Measurements from ENCODE around the gene IMPDH2.
A peak's percentile ranks its signal among the peaks of the same experiment; 100 is the strongest.

Gene IMPDH2

DNA sequence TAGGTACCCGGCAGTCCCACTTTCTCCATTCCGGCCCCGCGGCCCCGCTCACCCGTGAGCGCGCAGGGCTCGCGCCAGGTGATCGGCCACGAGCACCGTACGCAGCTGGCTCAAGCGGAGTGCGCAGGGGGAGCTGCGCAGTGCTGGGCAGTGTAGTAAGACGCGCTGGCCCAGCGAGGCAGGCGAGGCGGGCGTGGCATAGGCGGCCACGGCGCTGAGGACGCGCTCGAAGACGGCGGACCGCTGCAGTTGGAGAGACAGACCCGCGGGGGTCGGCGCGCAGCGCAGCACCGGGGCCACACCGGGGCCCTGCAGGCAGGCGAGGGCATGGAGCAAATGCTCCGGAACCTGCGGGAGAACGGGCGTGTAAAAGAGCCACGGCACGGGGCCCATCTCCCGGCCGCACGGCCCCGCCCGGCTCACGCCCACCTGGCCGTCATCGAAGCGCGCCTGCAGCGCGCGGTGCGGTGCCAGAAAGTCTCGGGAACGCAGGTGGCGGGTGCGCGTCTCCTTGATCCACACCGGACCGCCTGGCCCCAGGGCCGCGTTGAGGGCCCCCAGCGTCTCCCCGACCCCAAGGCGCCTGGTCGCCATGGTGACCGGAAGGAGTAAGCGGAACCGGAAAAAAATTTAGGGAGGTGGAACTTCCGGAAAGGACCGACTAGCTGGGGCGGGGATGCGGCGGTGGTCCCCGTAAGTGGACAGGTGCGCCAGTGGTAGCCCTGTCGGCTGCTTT, 11.1 kb downstream of the IMPDH2 start, which contains the start of gene DALRD3:
TSS of gene DALRD3 (minus strand) at position 610 of the 736 bp plus-strand sequence. CDS start at position 594, 16 bp downstream.
- peak within 1 kb of the TSS; percentile 79 for H3K4me3 ChIP-seq (ENCODE audit: low read depth, low read length)
- TF ChIP-seq, protein P1, sequence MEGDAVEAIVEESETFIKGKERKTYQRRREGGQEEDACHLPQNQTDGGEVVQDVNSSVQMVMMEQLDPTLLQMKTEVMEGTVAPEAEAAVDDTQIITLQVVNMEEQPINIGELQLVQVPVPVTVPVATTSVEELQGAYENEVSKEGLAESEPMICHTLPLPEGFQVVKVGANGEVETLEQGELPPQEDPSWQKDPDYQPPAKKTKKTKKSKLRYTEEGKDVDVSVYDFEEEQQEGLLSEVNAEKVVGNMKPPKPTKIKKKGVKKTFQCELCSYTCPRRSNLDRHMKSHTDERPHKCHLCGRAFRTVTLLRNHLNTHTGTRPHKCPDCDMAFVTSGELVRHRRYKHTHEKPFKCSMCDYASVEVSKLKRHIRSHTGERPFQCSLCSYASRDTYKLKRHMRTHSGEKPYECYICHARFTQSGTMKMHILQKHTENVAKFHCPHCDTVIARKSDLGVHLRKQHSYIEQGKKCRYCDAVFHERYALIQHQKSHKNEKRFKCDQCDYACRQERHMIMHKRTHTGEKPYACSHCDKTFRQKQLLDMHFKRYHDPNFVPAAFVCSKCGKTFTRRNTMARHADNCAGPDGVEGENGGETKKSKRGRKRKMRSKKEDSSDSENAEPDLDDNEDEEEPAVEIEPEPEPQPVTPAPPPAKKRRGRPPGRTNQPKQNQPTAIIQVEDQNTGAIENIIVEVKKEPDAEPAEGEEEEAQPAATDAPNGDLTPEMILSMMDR (IDR thresholded peaks at IDR 0.05; ENCODE audit: low read depth, low read length, missing control alignments) = no peak
- DNase-seq (ENCODE audit: low read depth) = no peak

DNA sequence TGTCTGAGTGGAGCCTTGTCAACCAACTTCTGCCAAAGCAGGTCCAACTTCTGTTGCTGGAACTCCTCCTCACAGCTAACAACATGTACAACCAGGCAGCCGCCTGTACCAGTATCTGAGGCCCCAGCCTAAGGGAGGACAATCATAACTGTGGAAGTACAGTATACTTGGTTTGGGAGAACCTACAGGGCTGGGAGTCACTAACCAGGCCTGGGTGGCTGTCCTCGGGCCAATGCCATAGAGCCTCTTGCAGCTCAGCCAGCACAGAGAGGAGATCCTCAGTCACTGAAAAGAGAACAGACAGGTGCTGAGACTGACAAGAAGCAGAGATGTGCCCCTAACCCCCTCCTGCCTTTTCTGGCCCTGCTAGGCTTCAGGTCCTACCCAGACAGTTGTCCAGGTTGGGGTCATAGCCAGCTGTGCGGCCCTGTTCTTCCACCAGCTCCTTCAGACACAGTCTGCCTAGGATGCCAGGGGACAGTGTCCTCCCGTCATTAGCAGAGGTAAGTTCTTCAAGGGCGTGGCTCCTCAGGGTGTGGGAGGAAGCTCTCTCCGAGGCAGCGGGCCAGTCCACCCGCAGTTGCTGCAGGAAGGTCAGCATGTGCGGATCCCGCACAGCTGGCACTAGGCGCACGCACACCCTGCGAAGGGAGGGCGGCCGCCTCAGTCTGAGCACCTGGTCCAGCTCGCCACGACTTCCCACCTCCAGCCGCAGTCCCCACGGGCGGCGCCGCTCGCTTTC, 11.8 kb downstream of the IMPDH2 start:
- H3K4me3 ChIP-seq (ENCODE audit: low read depth, low read length) = peak overlapping the region; percentile 79
- DNase-seq (ENCODE audit: low read depth) = no peak
- TF ChIP-seq, protein P1 (IDR thresholded peaks at IDR 0.05; ENCODE audit: low read depth, low read length, missing control alignments) = no peak

DNA sequence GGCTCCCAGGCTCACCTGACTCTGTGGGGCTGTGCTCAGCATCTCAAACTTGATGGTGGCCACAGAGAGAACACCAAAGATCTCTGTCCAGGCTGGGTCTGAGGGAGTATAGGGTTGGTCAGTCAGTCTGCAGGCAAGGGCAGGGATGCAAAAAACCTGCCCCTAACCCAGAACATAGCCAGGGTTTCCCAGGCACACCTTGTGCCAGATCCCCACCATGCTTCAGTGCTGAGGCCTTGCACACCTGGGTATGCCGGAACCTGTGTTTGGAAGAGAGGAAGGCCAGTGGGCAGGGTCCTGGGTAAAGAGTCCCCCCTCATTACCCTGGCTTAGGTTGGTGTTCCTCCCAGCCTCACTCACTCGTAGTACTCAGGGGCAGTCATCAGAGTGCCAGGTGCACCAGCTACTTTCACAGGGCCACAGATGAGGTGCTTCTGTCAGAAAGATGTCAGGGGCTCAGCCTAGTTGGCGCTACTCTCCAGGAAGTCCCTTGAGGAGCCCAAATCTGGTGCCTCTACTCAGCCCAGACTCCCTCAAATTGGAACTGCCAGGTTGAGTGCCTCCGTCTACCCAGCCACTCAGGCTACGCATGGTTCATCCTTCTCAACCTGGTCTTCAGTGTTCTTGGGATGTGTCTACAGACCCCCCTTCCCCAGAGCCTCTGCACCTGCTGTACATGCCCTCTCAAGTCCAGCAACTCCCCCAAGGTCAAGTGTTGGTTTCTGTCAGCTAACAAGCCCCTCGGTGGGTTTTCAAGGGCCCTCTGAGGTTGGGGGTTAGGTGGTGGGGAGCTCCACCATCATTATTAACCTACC, 12.6 kb downstream of the IMPDH2 start:
- DNase-seq (ENCODE audit: low read depth) = no peak
- TF ChIP-seq, protein P1 (IDR thresholded peaks at IDR 0.05; ENCODE audit: low read depth, low read length, missing control alignments) = no peak
- no peak overlapping the region for H3K4me3 ChIP-seq (ENCODE audit: low read depth, low read length)

DNA sequence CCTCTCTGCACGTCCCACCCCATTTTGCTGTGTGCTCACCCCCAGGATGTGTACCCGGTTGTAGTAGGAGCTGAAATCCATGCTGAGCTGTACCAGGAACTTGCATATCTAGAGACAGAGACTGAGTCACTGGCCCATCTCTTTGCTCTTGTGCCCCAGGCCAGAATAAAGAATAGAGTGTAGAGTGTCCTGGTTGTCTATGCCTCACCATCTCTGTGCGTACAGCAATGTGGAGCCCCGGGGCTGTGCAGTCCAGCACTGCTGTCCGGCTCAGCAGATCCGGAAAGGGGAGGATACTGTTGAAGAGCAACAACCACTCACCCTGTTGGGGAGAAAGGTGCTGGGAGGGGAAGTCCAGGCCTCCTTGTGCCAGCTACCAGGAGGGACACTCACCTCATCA, 13.4 kb downstream of the IMPDH2 start:
- TF ChIP-seq, protein P1 (IDR thresholded peaks at IDR 0.05; ENCODE audit: low read depth, low read length, missing control alignments) = no peak
- H3K4me3 ChIP-seq (ENCODE audit: low read depth, low read length) = no peak overlapping the region
- DNase-seq (ENCODE audit: low read depth) = no peak

DNA sequence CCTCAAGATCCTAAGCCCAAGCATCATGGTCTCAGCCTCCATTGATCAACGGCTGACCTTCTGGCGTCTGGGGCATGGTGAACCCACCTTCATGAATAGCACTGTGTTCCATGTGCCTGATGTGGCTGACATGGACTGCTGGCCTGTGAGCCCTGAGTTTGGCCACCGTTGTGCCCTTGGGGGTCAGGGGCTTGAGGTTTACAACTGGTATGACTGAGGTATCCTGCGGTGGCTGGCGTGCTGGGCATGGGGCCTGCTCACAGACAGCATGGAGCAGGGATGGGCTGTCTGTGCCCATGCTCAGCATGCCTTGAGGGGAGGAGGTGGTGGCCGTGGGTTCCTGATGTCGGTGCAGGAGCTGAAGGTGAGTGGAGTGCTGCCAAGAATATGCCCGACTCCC, 14.1 kb downstream of the IMPDH2 start:
- no peak overlapping the region for H3K4me3 ChIP-seq (ENCODE audit: low read depth, low read length)
- no peak for DNase-seq (ENCODE audit: low read depth)
- TF ChIP-seq, protein P1 (IDR thresholded peaks at IDR 0.05; ENCODE audit: low read depth, low read length, missing control alignments) = no peak

DNA sequence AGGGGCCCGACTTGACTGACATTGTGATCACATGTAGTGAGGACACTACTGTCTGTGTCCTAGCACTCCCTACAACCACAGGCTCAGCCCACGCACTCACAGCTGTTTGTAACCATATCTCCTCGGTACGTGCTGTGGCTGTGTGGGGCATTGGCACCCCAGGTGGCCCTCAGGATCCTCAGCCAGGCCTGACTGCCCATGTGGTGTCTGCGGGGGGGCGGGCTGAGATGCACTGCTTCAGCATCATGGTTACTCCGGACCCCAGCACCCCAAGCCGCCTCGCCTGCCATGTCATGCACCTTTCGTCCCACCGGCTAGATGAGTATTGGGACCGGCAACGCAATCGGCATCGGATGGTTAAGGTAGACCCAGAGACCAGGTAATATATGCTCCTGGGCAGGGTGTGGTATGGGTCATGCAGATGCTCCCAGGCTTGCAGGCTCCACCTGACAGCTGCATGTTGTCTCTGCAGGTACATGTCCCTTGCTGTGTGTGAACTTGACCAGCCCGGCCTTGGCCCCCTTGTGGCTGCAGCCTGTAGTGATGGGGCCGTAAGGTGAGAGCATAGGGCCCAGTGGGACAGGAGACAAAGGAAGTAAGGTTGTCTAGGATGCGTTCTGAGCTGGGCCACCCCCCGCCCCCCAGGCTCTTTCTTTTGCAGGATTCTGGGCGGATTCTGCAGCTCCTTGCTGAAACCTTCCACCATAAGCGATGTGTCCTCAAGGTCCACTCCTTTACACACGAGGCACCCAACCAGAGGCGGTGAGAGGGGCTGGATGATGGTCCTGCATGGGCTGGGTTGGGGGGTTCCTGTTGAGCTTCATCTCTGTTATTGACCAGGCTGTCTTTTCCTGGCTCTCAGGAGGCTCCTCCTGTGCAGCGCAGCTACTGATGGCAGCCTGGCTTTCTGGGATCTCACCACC, 15.2 kb downstream of the IMPDH2 start:
- no peak overlapping the region for H3K4me3 ChIP-seq (ENCODE audit: low read depth, low read length)
- no peak for DNase-seq (ENCODE audit: low read depth)
- TF ChIP-seq, protein P1 (IDR thresholded peaks at IDR 0.05; ENCODE audit: low read depth, low read length, missing control alignments) = peak; percentile 76
